Mesendoderm (in vitro differentiated cells): Measurements from ENCODE around the gene BRINP3.

Experiments used
- DNase-seq: peaks from one replicate; pipeline ENCODE4 v3.0.0; 2013
- H2AK5ac ChIP-seq: 2 replicates; pipeline ENCODE4 v1.6.1; 2013; ENCODE audit warnings: low read length, inconsistent platforms
- H2BK120ac ChIP-seq: 2 replicates; pipeline ENCODE4 v1.6.1; 2013; ENCODE audit warnings: low read depth, mild to moderate bottlenecking, low read length, moderate library complexity, mixed read lengths
- H2BK15ac ChIP-seq: replicated peaks from 2 replicates; pipeline ENCODE4 v1.6.1; 2013; ENCODE audit warnings: low read depth, mild to moderate bottlenecking, moderate library complexity
- H2BK5ac ChIP-seq: 2 replicates; pipeline ENCODE4 v1.6.1; 2013; ENCODE audit warnings: low read length, inconsistent platforms
- H3K18ac ChIP-seq: 2 replicates; pipeline ENCODE4 v1.6.1; 2013; ENCODE audit warnings: mild to moderate bottlenecking, low read length, mixed read lengths
- H3K23ac ChIP-seq: one replicate; pipeline ENCODE4 v1.6.1; 2013; ENCODE audit warnings: low read length
- H3K27ac ChIP-seq: 2 replicates; pipeline ENCODE4 v1.5.1; 2013; ENCODE audit warnings: low read depth, mild to moderate bottlenecking, inconsistent platforms, low read length, moderate library complexity
- H3K27me3 ChIP-seq: 2 replicates; pipeline ENCODE4 v1.6.1; 2013; ENCODE audit warnings: low read length, control low read depth, mild to moderate bottlenecking, inconsistent platforms; ENCODE audit not compliant: insufficient read depth, poor library complexity
- H3K36me3 ChIP-seq: 2 replicates; pipeline ENCODE4 v1.6.1; 2013; ENCODE audit warnings: low read length, inconsistent platforms; ENCODE audit not compliant: control insufficient read depth, insufficient read depth
- H3K4ac ChIP-seq: one replicate; pipeline ENCODE4 v1.6.1; 2013; ENCODE audit warnings: low read depth, mild to moderate bottlenecking, low read length, moderate library complexity
- H3K4me1 ChIP-seq: 2 replicates; pipeline ENCODE4 v1.6.1; 2013; ENCODE audit warnings: low read depth, low read length, inconsistent platforms; ENCODE audit not compliant: control insufficient read depth
- H3K4me2 ChIP-seq: 2 replicates; pipeline ENCODE4 v1.6.1; 2013; ENCODE audit warnings: low read length
- H3K4me3 ChIP-seq: 2 replicates; pipeline ENCODE4 v1.5.1; 2013; ENCODE audit warnings: mild to moderate bottlenecking, low read length
- H3K56ac ChIP-seq: one replicate; pipeline ENCODE4 v1.6.1; 2013; ENCODE audit warnings: low read length
- H3K79me1 ChIP-seq: 2 replicates; pipeline ENCODE4 v1.6.1; 2013; ENCODE audit warnings: low read length, inconsistent platforms
- H3K79me2 ChIP-seq: 2 replicates; pipeline ENCODE4 v1.6.1; 2013; ENCODE audit warnings: mild to moderate bottlenecking, low read length; ENCODE audit not compliant: control insufficient read depth, insufficient read depth
- H3K9ac ChIP-seq: 2 replicates; pipeline ENCODE4 v1.6.1; 2013; ENCODE audit warnings: low read length, inconsistent platforms
- H4K5ac ChIP-seq: one replicate; pipeline ENCODE4 v1.6.1; 2013; ENCODE audit warnings: low read length
- H4K8ac ChIP-seq: one replicate; pipeline ENCODE4 v1.6.1; 2013; ENCODE audit warnings: low read depth, mild to moderate bottlenecking, control low read depth, low read length, moderate library complexity
- WGBS: extraction: QIAGEN DNeasy Blood & Tissue Kit; methylation state at CpG from one replicate; pipeline ENCODE4 v1.1.7; 2013; ENCODE audit warnings: low lambda C conversion rate, missing lambda C conversion rate; ENCODE audit not compliant: insufficient coverage; ENCODE audit errors: extremely low coverage; 5-methylcytosine and 5-hydroxymethylcytosine counted together

BRINP3 gene

DNA sequence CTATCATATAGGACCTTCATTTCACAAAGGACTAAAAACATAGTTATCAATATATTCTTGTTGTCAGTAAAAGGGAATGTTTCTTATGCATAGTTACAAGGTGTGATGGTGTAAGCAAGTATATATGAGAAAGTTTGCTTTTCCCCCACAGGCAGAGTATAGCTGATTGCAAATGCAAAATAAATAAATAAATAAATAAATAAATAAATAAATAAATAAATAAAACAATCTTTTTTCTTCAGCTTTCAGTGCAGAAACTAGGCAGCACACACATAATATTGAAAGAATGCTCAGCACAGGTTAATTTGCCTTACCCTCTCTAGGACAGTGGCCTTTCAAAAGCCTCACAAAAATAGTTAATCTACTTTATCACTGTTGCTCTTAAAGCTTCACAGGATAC, 138.8 kb downstream of the BRINP3 start:
- H2BK5ac ChIP-seq, result no peak overlapping the region
- no peak overlapping the region for H3K18ac ChIP-seq
- H3K79me2 ChIP-seq, result no peaks in the 10 kb centered on the region
- no peak overlapping the region for H2BK15ac ChIP-seq
- H3K79me1 ChIP-seq, result no peaks in the 10 kb centered on the region
- no peak overlapping the region for H3K4ac ChIP-seq
- no peak overlapping the region for H3K4me3 ChIP-seq
- no peak overlapping the region for H3K23ac ChIP-seq
- no peak overlapping the region for H3K4me2 ChIP-seq
- no peaks in the 10 kb centered on the region for H3K36me3 ChIP-seq
- H3K56ac ChIP-seq, result no peak overlapping the region
- no peaks in the 10 kb centered on the region for H3K4me1 ChIP-seq
- H3K27me3 ChIP-seq, result no peaks in the 10 kb centered on the region
- no peak overlapping the region for H4K5ac ChIP-seq
- H2BK120ac ChIP-seq, result no peak overlapping the region
- no peak for DNase-seq
- no peak overlapping the region for H3K9ac ChIP-seq
- H3K27ac ChIP-seq, result no peak overlapping the region
- no peak overlapping the region for H2AK5ac ChIP-seq
- no peak overlapping the region for H4K8ac ChIP-seq

DNA sequence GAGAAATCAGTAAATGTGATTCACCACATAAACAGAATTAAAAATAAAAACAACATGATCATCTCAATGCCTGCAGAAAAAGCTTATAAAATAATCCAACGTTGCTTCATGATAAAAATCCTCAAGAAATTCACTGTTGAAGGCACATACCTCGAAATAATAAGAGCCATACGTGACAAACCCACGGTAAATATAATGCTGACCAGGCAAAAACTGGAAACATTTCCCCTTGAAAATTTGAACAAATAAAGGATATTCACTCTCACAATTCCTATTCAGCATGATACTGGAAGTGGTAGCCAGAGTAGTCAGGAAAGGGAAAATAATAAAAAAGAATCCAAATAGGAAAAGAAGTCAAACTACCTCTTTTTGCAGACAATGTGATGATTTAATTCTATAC, 148.8 kb downstream of the BRINP3 start:
- Histone ChIP-seq H3K9ac (no peak overlapping the region), H3K23ac (no peak overlapping the region), H3K27me3 (no peaks in the 10 kb centered on the region), H3K79me2 (no peaks in the 10 kb centered on the region), H2BK5ac (no peak overlapping the region), H3K18ac (no peak overlapping the region), H3K4me3 (no peak overlapping the region), H3K56ac (no peak overlapping the region), H3K36me3 (no peaks in the 10 kb centered on the region), H4K8ac (no peak overlapping the region), H3K4me1 (no peaks in the 10 kb centered on the region), H2BK120ac (no peak overlapping the region), H3K27ac (no peak overlapping the region), H2BK15ac (no peak overlapping the region), H3K4me2 (no peak overlapping the region), H3K79me1 (no peaks in the 10 kb centered on the region), H2AK5ac (no peak overlapping the region), H4K5ac (no peak overlapping the region), H3K4ac (no peak overlapping the region)
- WGBS, result no CpG with 5 or more reads among the region's 4 CpGs
- no peak for DNase-seq

DNA sequence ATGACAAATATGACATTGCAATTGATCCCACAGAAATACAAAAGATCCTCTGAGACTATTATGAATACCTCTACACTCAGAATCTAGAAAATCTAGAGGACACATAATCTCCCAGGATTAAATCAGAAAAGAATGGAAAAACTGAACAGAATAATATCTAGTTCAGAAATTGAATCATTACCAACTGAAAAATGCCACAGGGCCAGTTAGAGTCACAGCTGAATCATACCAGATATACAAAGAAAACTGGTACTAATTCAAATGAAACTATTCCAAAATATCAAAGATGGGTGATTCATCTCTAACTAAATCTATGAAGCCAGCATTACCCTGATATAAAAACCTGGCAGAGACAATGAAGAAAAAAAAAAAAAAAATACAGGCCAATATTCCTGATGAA, 149.3 kb downstream of the BRINP3 start:
- Histone ChIP-seq H3K4me2 (no peak overlapping the region), H3K9ac (no peak overlapping the region), H3K27ac (no peak overlapping the region), H2AK5ac (no peak overlapping the region), H2BK120ac (no peak overlapping the region), H3K4me1 (no peaks in the 10 kb centered on the region), H3K4ac (no peak overlapping the region), H3K56ac (no peak overlapping the region), H4K8ac (no peak overlapping the region), H3K79me1 (no peaks in the 10 kb centered on the region), H3K18ac (no peak overlapping the region), H2BK15ac (no peak overlapping the region), H3K23ac (no peak overlapping the region), H3K4me3 (no peak overlapping the region), H3K27me3 (no peaks in the 10 kb centered on the region), H2BK5ac (no peak overlapping the region), H4K5ac (no peak overlapping the region), H3K36me3 (no peaks in the 10 kb centered on the region), H3K79me2 (no peaks in the 10 kb centered on the region)
- DNase-seq, result no peak

DNA sequence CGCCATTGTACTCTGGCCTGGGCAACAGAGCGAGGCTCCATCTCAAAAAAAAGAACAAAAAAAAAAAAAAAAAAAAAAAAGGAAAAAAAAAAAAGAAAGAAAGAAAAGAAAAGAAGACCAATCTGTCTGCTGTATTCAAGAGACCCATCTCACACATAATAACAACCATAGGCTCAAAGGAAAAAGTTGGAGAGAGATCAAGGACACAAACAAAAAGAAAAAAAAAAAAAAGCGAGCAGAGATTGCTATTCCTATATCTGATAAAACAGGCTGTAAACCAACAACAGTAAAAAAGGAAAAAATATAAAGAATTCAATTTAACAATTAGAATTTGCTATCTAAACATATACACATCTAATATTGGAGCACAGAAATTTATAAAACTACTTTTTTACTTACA, 150.4 kb downstream of the BRINP3 start:
- no peaks in the 10 kb centered on the region for H3K79me2 ChIP-seq
- no peaks in the 10 kb centered on the region for H3K79me1 ChIP-seq
- H3K56ac ChIP-seq, result no peak overlapping the region
- H2BK120ac ChIP-seq, result no peak overlapping the region
- no peak overlapping the region for H3K9ac ChIP-seq
- WGBS, result no CpG with 5 or more reads among the region's 3 CpGs
- no peaks in the 10 kb centered on the region for H3K27me3 ChIP-seq
- H4K8ac ChIP-seq, result no peak overlapping the region
- no peak overlapping the region for H3K23ac ChIP-seq
- H2BK15ac ChIP-seq, result no peak overlapping the region
- H3K36me3 ChIP-seq, result no peaks in the 10 kb centered on the region
- no peak overlapping the region for H3K4ac ChIP-seq
- no peak for DNase-seq
- H3K4me1 ChIP-seq, result no peaks in the 10 kb centered on the region
- H3K4me2 ChIP-seq, result no peak overlapping the region
- no peak overlapping the region for H2AK5ac ChIP-seq
- H3K18ac ChIP-seq, result no peak overlapping the region
- no peak overlapping the region for H3K4me3 ChIP-seq
- H2BK5ac ChIP-seq, result no peak overlapping the region
- no peak overlapping the region for H4K5ac ChIP-seq
- no peak overlapping the region for H3K27ac ChIP-seq

DNA sequence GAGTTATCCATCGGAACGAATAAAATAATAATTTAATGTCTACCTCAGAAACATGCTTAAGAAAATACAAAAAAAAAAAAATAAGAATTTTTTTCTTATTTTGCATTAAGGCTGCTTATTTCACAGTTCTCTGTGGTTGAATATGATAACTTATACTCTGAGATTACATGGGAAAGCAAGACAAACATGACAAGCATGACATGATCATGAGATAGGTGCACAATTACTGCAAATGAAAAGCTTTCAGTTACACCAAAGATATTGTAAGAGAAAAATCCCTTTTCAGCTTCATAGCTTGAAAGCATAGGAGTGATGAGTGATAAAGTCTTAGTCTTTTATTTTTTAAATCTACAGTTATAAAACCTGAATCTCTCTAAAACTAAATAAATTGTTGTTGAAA, 154.1 kb downstream of the BRINP3 start:
- WGBS, result no CpG with 5 or more reads among the region's 2 CpGs
- H3K56ac ChIP-seq, result no peak overlapping the region
- no peak overlapping the region for H2BK120ac ChIP-seq
- H3K23ac ChIP-seq, result no peak overlapping the region
- H3K27ac ChIP-seq, result no peak overlapping the region
- H3K79me1 ChIP-seq, result no peaks in the 10 kb centered on the region
- no peak overlapping the region for H3K9ac ChIP-seq
- H3K36me3 ChIP-seq, result no peaks in the 10 kb centered on the region
- no peak overlapping the region for H2AK5ac ChIP-seq
- H4K8ac ChIP-seq, result no peak overlapping the region
- no peak for DNase-seq
- no peak overlapping the region for H2BK15ac ChIP-seq
- no peak overlapping the region for H3K4me3 ChIP-seq
- no peaks in the 10 kb centered on the region for H3K4me1 ChIP-seq
- H3K18ac ChIP-seq, result no peak overlapping the region
- H4K5ac ChIP-seq, result no peak overlapping the region
- no peak overlapping the region for H2BK5ac ChIP-seq
- no peaks in the 10 kb centered on the region for H3K79me2 ChIP-seq
- no peaks in the 10 kb centered on the region for H3K27me3 ChIP-seq
- H3K4me2 ChIP-seq, result no peak overlapping the region
- no peak overlapping the region for H3K4ac ChIP-seq

DNA sequence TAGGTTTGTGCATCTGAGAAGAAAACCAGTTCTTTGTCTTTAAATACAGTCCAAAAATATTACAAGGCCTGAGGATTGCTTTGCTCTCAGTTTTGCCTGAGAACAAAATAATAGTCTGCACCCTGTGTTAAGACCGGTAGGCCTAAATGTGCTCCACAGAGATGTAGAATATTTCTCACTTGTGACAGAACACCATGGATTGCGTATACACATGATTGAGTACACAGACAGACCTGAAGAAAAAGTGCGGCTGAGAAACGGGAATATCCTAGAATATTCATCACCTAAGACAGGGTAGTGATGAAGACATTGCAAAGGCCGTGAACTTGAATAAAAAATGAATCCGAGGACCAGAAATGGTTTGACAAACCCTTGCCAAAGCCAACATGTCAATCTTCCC, 155.4 kb downstream of the BRINP3 start:
- H4K5ac ChIP-seq, result no peak overlapping the region
- no CpG with 5 or more reads among the region's 6 CpGs for WGBS
- H2BK15ac ChIP-seq, result no peak overlapping the region
- no peaks in the 10 kb centered on the region for H3K36me3 ChIP-seq
- H3K27me3 ChIP-seq, result no peaks in the 10 kb centered on the region
- H2BK120ac ChIP-seq, result no peak overlapping the region
- no peak overlapping the region for H3K23ac ChIP-seq
- no peak overlapping the region for H3K9ac ChIP-seq
- H2BK5ac ChIP-seq, result no peak overlapping the region
- no peaks in the 10 kb centered on the region for H3K79me1 ChIP-seq
- no peak overlapping the region for H4K8ac ChIP-seq
- H2AK5ac ChIP-seq, result no peak overlapping the region
- no peak overlapping the region for H3K18ac ChIP-seq
- H3K27ac ChIP-seq, result no peak overlapping the region
- no peak overlapping the region for H3K4me3 ChIP-seq
- H3K4me1 ChIP-seq, result no peaks in the 10 kb centered on the region
- H3K79me2 ChIP-seq, result no peaks in the 10 kb centered on the region
- H3K4me2 ChIP-seq, result no peak overlapping the region
- H3K56ac ChIP-seq, result no peak overlapping the region
- no peak for DNase-seq
- no peak overlapping the region for H3K4ac ChIP-seq
